Pancreas (tissue), 10 donors: Measurements from ENCODE around the gene ADGRG4. TPM values are rescaled to one million over a fixed set of nuclear protein-coding genes. Genes with fewer than 3 reads are reported as not detected.

Experiments
- ATAC-seq, 4 donors: fragments of 200-7000 bp; cut with Tn5 transposase; one replicate each; pipeline versions ENCODE4 v1.8.0 to v1.9.1; 2020; ENCODE audit warnings: mild to moderate bottlenecking in 4 of 4, moderate library complexity in 4 of 4
- DNase-seq, 6 donors: peaks; one replicate each; pipeline ENCODE4 v3.0.0-alpha.2; 2020
- FAIRE-seq: peaks from 2 replicates; lab custom pipeline; 2012; peaks lifted over from hg19 to GRCh38; lab: Jason Lieb, UNC
- H3K27ac ChIP-seq, 4 donors: fragments of 200-600 bp; sonication (generic); 1 replicate in 3 of 4; 2 replicates in 1 of 4; pipeline versions ENCODE4 v1.5.0 to v1.8.0; 2020
- H3K27me3 ChIP-seq, 4 donors: fragments of 200-600 bp; one replicate each; pipeline ENCODE4 v1.8.0; 2021
- H3K36me3 ChIP-seq, 3 donors: fragments of 200-600 bp; sonication (generic) in 1 of 3; one replicate each; pipeline versions ENCODE4 v1.5.0 to v1.8.0; 2020 to 2021
- H3K4me1 ChIP-seq, 3 donors: fragments of 200-600 bp; one replicate each; pipeline ENCODE4 v1.8.0; 2021
- H3K4me3 ChIP-seq, 4 donors: fragments of 200-600 bp; sonication (generic) in 2 of 4; one replicate each; pipeline versions ENCODE4 v1.5.0 to v1.8.0; 2020 to 2021
- H3K9me3 ChIP-seq, 4 donors: fragments of 200-600 bp; one replicate each; pipeline ENCODE4 v1.8.0; 2021
- WGBS, 2 donors: extraction: QIAGEN DNeasy Blood & Tissue Kit; methylation state at CpG; one replicate each; pipeline ENCODE4 v1.1.7; 2013; 5-methylcytosine and 5-hydroxymethylcytosine counted together
- intact Hi-C, 3 donors: fragments of 100-400 bp; cut with DNase I; formaldehyde crosslinking; loops; one replicate each; pipeline versions ENCODE4 v1.11.1 to v1.14.2; 2022
- polyA plus RNA-seq, 2 donors: library from polyadenylated mRNA; stranded (reverse); fragments of 200-250 nt; gene quantifications; one replicate each; pipeline ENCODE4 v1.2.3, GENCODE V29; 2013
- total RNA-seq, 6 donors: library from RNA; stranded (reverse); fragmentation: NEBNext Ultra II Directional in 4 of 6; extraction: Animal tissue kit (Norgen Biotek cat#: 25700) in 4 of 6; gene quantifications; one replicate each; pipeline versions ENCODE4 v1.2.1 to v1.2.4, GENCODE V29; 2021 to 2023
- TF ChIP-seq, protein P1 (sequence below), 4 donors: fragments of 200-600 bp; sonication (generic) in 3 of 4; IDR thresholded peaks; one replicate each; pipeline versions ENCODE4 v1.5.0 to v1.8.0; 2021; ENCODE audit warnings: antibody characterized with exemption in 4 of 4
- donor health status: healthy with polysubstance abuse.
- donor health status: DM: no; HTN: no; CAD: no; lungs with moderate emphysema.
- donor health status: DM: no; HTN: no; CAD: no.
- donor health status: control.
- donor health status: control.
- donor health status: Bipolar disorder and iron deficiency.
- donor health status: DM: yes; HTN: yes; CAD: no.
- donor health status: DM: no; HTN: no; CAD: no.
- donor health status: DM: no; HTN: no; CAD: no.
- donor health status: DM: yes; HTN: yes; CAD: no.

Gene ADGRG4
- total and polyA plus RNA-seq, 8 donors: 0.02 TPM; not detected in 7

DNA sequence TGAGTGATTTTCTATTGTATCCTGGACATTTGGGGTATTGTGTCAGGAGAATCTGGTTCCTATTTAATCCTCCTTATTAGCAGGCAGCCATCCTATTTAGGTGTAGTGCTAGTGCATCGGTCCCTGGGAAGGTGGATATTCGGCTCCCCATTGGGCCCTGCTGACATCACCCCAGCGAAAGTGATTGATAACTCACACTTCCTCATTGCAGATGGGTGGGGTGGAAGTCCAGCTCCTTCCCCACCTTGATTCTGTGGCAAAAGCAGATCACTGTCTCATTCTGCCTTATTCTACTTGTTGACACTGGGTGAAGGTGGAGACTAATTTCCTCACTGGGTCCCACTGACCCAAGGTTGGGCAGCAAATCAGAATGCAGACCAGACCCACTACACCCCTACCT, 163.8 kb downstream of the ADGRG4 start:
- TF ChIP-seq, protein P1, sequence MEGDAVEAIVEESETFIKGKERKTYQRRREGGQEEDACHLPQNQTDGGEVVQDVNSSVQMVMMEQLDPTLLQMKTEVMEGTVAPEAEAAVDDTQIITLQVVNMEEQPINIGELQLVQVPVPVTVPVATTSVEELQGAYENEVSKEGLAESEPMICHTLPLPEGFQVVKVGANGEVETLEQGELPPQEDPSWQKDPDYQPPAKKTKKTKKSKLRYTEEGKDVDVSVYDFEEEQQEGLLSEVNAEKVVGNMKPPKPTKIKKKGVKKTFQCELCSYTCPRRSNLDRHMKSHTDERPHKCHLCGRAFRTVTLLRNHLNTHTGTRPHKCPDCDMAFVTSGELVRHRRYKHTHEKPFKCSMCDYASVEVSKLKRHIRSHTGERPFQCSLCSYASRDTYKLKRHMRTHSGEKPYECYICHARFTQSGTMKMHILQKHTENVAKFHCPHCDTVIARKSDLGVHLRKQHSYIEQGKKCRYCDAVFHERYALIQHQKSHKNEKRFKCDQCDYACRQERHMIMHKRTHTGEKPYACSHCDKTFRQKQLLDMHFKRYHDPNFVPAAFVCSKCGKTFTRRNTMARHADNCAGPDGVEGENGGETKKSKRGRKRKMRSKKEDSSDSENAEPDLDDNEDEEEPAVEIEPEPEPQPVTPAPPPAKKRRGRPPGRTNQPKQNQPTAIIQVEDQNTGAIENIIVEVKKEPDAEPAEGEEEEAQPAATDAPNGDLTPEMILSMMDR (IDR thresholded peaks at IDR 0.05): no peak
- H3K27ac ChIP-seq: no peak overlapping the region
- no peaks in the 10 kb centered on the region for H3K4me1 ChIP-seq
- no peaks in the 10 kb centered on the region for H3K27me3 ChIP-seq
- no peaks in the 10 kb centered on the region for H3K9me3 ChIP-seq
- WGBS, 2 donors: 67 to 81% methylated on average over 3 of the region's 3 CpGs
- FAIRE-seq: no peak
- intact Hi-C loops: no loop called here
- no peak overlapping the region for H3K4me3 ChIP-seq
- DNase-seq: no peak
- H3K36me3 ChIP-seq: no peaks in the 10 kb centered on the region
- no peak for ATAC-seq

Other genes starting within 250 kb of the ADGRG4 start
- gene FHL1, start 153.4 kb upstream of the ADGRG4 start, total RNA-seq: 10 to 100 TPM in 3 of 6 donors, 1 to 10 TPM in 3; 6.2 to 22.0 (median 10.4) TPM
- gene FHL1, start 153.4 kb upstream of the ADGRG4 start, polyA plus RNA-seq: 10 to 100 TPM; 25.3 to 31.6 TPM
- 1 to 10 TPM; 1.1 to 3.6 (median 2.3) TPM for gene MAP7D3, start 49.6 kb upstream of the ADGRG4 start, total RNA-seq
- 1 to 10 TPM; 1.9 to 2.3 TPM for gene MAP7D3, start 49.6 kb upstream of the ADGRG4 start, polyA plus RNA-seq
- gene BRS3, start 187.0 kb downstream of the ADGRG4 start, total RNA-seq: under 1 TPM in 3 of 6 donors, not detected in 3; 0.12 to 0.16 (median 0.14) TPM
- under 1 TPM; 0.11 to 0.21 TPM for gene BRS3, start 187.0 kb downstream of the ADGRG4 start, polyA plus RNA-seq
- 10 to 100 TPM in 4 of 6 donors, 1 to 10 TPM in 2; 9.2 to 16.0 (median 12.2) TPM for gene HTATSF1, start 196.6 kb downstream of the ADGRG4 start, total RNA-seq
- gene HTATSF1, start 196.6 kb downstream of the ADGRG4 start, polyA plus RNA-seq: 10 to 100 TPM; 12.6 to 26.4 TPM
- gene VGLL1, start 231.3 kb downstream of the ADGRG4 start, total RNA-seq: 1 to 10 TPM in 1 of 6 donors, under 1 TPM in 5; 0.32 to 2.7 (median 0.75) TPM
- 1 to 10 TPM in 1 of 2 donors, under 1 TPM in 1; 0.91 to 1.0 TPM for gene VGLL1, start 231.3 kb downstream of the ADGRG4 start, polyA plus RNA-seq